Spleen (tissue), 11 donors: Measurements from ENCODE around the gene CCNT2. TPM values are rescaled to one million over a fixed set of nuclear protein-coding genes. Genes with fewer than 3 reads are reported as not detected.
"Not testable (repeated sequence)": the region's sequence is repeated elsewhere in the genome, so short reads cannot be mapped to it uniquely, and the experiment has no call there.

Source experiments
- DNase-seq: peaks from one replicate; pipeline ENCODE4 v3.0.0-alpha.2; 2020
- H3K27ac ChIP-seq, 8 donors: fragments of 200-600 bp; sonication (generic) in 7 of 8; 1 replicate in 4 of 8; 2 replicates in 4 of 8; pipeline versions ENCODE4 v1.5.0 to v1.8.0; 2016 to 2021; ENCODE audit warnings: inconsistent platforms in 4 of 8, mild to moderate bottlenecking in 4 of 8, moderate library complexity in 1 of 8
- H3K27me3 ChIP-seq, 7 donors: fragments of 200-600 bp; sonication (generic) in 6 of 7; replicated peaks in 1 of 7; 1 replicate in 4 of 7; 2 replicates in 3 of 7; pipeline versions ENCODE4 v1.5.0 to v1.8.0; 2016 to 2021; ENCODE audit warnings: inconsistent platforms in 3 of 7, mild to moderate bottlenecking in 1 of 7
- H3K36me3 ChIP-seq, 6 donors: fragments of 200-600 bp; sonication (generic) in 5 of 6; 1 replicate in 4 of 6; 2 replicates in 2 of 6; pipeline versions ENCODE4 v1.5.0 to v1.8.0; 2016 to 2021; ENCODE audit warnings: inconsistent platforms in 2 of 6
- H3K4me1 ChIP-seq, 6 donors: fragments of 200-600 bp; sonication (generic) in 5 of 6; 1 replicate in 3 of 6; 2 replicates in 3 of 6; pipeline versions ENCODE4 v1.5.0 to v1.8.0; 2016 to 2021; ENCODE audit warnings: inconsistent platforms in 3 of 6
- H3K4me3 ChIP-seq, 8 donors: fragments of 200-600 bp; sonication (generic) in 7 of 8; 1 replicate in 4 of 8; 2 replicates in 4 of 8; pipeline versions ENCODE4 v1.5.0 to v1.8.0; 2016 to 2021; ENCODE audit warnings: inconsistent platforms in 4 of 8, mild to moderate bottlenecking in 4 of 8, moderate library complexity in 2 of 8
- H3K9me3 ChIP-seq, 8 donors: fragments of 200-600 bp; sonication (generic) in 7 of 8; 1 replicate in 4 of 8; 2 replicates in 4 of 8; pipeline versions ENCODE4 v1.5.0 to v1.8.0; 2016 to 2021; ENCODE audit warnings: inconsistent platforms in 4 of 8
- CTCF ChIP-seq, 11 experiments: fragments of 200-600 bp in 7 of 11; fragments of 450-650 bp in 4 of 11; sonication (generic) in 4 of 11; IDR thresholded peaks in 8 of 11; conservative IDR thresholded peaks in 3 of 11; 1 replicate in 7 of 11; 2 replicates in 4 of 11; pipeline versions ENCODE4 v1.4.0 to v1.8.0; 2016 to 2021; ENCODE audit warnings: antibody characterized with exemption in 11 of 11, inconsistent platforms in 4 of 11, mild to moderate bottlenecking in 1 of 11
- POLR2A ChIP-seq, 3 donors: fragments of 450-650 bp; IDR thresholded peaks; one replicate each; pipeline ENCODE4 v1.5.1; 2017; ENCODE audit warnings: antibody characterized with exemption in 3 of 3, mild to moderate bottlenecking in 1 of 3
- POLR2AphosphoS5 ChIP-seq, 3 donors: sonication (generic); formaldehyde crosslinking; IDR thresholded peaks; one replicate each; pipeline ENCODE4 v1.5.1; 2017; ENCODE audit warnings: antibody characterized with exemption in 3 of 3
- WGBS, 5 donors: extraction: QIAGEN DNeasy Blood & Tissue Kit in 3 of 5; methylation state at CpG; one replicate each; pipeline versions ENCODE4 v1.1.5 to v1.1.7; 2013 to 2018; 5-methylcytosine and 5-hydroxymethylcytosine counted together
- intact Hi-C: fragments of 100-400 bp; cut with DNase I; formaldehyde crosslinking; loops from one replicate; pipeline ENCODE4 v1.15.0; 2023; ENCODE audit warnings: low total_unique reads
- polyA plus RNA-seq, 3 donors: library from polyadenylated mRNA; stranded (reverse); fragments of 200-250 nt; gene quantifications; one replicate each; pipeline ENCODE4 v1.2.1, GENCODE V29; 2013
- total RNA-seq, 7 donors: library from RNA; depleted of rRNA in 3 of 7; stranded (reverse); fragments of >200 nt in 3 of 7; fragmentation: NEBNext Ultra II Directional in 4 of 7; extraction: Animal tissue kit (Norgen Biotek cat#: 25700) in 4 of 7; gene quantifications; one replicate each; pipeline versions ENCODE4 v1.1.0 to v1.2.1, GENCODE V29; 2016 to 2021
- donor health status: healthy with polysubstance abuse.
- donor health status: DM: no; HTN: no; CAD: no; lungs with moderate emphysema.
- donor health status: DM: no; HTN: no; CAD: no.
- donor health status: Bipolar disorder and iron deficiency.
- donor health status: healthy.
- donor health status: DM: no; HTN: no; CAD: no.
- donor health status: DM: yes; HTN: yes; CAD: no.

Gene CCNT2
- total and polyA plus RNA-seq, 10 donors: 10.1 to 56.5 (median 47.6) TPM

- intact Hi-C loops: no loop called here
- 38 to 60% (median 48%) methylated on average over 2 to 3 of the region's 3 CpGs for WGBS, 5 donors
- no peak overlapping the region for H3K27ac ChIP-seq
- TF ChIP-seq CTCF (IDR thresholded peaks at IDR 0.05 in 8 of 11, conservative IDR thresholded peaks at IDR 0.05 in 3 of 11): no peak
- no peak for TF ChIP-seq POLR2A (IDR thresholded peaks at IDR 0.05)
- TF ChIP-seq POLR2AphosphoS5 (IDR thresholded peaks at IDR 0.05): no peak
- H3K4me3 ChIP-seq: peak overlapping the region in 1 of 8 donors; percentile 31
- peaks cover 11 to 36% (median 25%) of the 10 kb centered on the region in 8 donors for H3K9me3 ChIP-seq
- H3K36me3 ChIP-seq: no peaks in the 10 kb centered on the region
- H3K4me1 ChIP-seq: no peaks in the 10 kb centered on the region
- DNase-seq: no peak
- H3K27me3 ChIP-seq: no peaks in the 10 kb centered on the region
Measured at GRCh38 chr2:134976074-134976702, 57.6 kb downstream of the CCNT2 start.

GRCh38 chr2:134977104-134977503 is 58.5 kb downstream of the CCNT2 start:
- intact Hi-C loops, DNase-seq, H3K4me3 ChIP-seq, H3K27ac ChIP-seq, H3K4me1 ChIP-seq, H3K36me3 ChIP-seq, H3K27me3 ChIP-seq: not testable (repeated sequence)
- H3K9me3 ChIP-seq: peaks cover 11 to 34% (median 25%) of the 10 kb centered on the region in 8 donors
- WGBS, 5 donors: 81 to 89% (median 83%) methylated on average over 4 to 5 of the region's 5 CpGs

GRCh38 chr2:134979221-134979620 is 60.6 kb downstream of the CCNT2 start:
- TF ChIP-seq POLR2AphosphoS5 (IDR thresholded peaks at IDR 0.05): no peak
- no peak for TF ChIP-seq POLR2A (IDR thresholded peaks at IDR 0.05)
- TF ChIP-seq CTCF (IDR thresholded peaks at IDR 0.05 in 8 of 11, conservative IDR thresholded peaks at IDR 0.05 in 3 of 11): no peak
- Histone ChIP-seq H3K36me3 (no peaks in the 10 kb centered on the region), H3K27me3 (no peaks in the 10 kb centered on the region), H3K27ac (no peak overlapping the region), H3K9me3 (peaks cover under 1 to 15% (median 10%) of the 10 kb centered on the region in 8 donors), H3K4me1 (no peaks in the 10 kb centered on the region), H3K4me3 (no peak overlapping the region)
- no peak for DNase-seq
- intact Hi-C loops: no loop called here
- WGBS, 5 donors: 76 to 90% (median 84%) methylated on average over 4 of the region's 4 CpGs

GRCh38 chr2:134980639-134981038 is 62.0 kb downstream of the CCNT2 start:
- 92 to 98% (median 95%) methylated on average over 7 of the region's 7 CpGs for WGBS, 5 donors
- no peaks in the 10 kb centered on the region for H3K36me3 ChIP-seq
- intact Hi-C loops: no loop called here
- no peak for TF ChIP-seq CTCF (IDR thresholded peaks at IDR 0.05 in 8 of 11, conservative IDR thresholded peaks at IDR 0.05 in 3 of 11)
- no peak for TF ChIP-seq POLR2AphosphoS5 (IDR thresholded peaks at IDR 0.05)
- TF ChIP-seq POLR2A (IDR thresholded peaks at IDR 0.05): no peak
- H3K4me3 ChIP-seq: no peak overlapping the region
- H3K27me3 ChIP-seq: no peaks in the 10 kb centered on the region
- DNase-seq: no peak
- H3K9me3 ChIP-seq: peaks cover 0 to 9% (median 5%) of the 10 kb centered on the region in 8 donors
- H3K4me1 ChIP-seq: no peaks in the 10 kb centered on the region
- H3K27ac ChIP-seq: no peak overlapping the region
